Fibroblast of lung (primary cell): ENCODE measurements around the gene TUBB3.

Experiments
- EZH2 ChIP-seq: IDR thresholded peaks from 2 replicates; pipeline ENCODE4 v1.5.1; 2012; ENCODE audit warnings: low read length, control low read depth, mild to moderate bottlenecking; ENCODE audit errors: missing control alignments
- TF ChIP-seq, protein P1 (sequence below), 2 donors: IDR thresholded peaks in 1 of 2; conservative IDR thresholded peaks in 1 of 2; 1 replicate in 1 of 2; 2 replicates in 1 of 2; pipeline ENCODE4 v1.5.1; 2011 to 2012; ENCODE audit warnings: low read length in 2 of 2, control low read depth in 1 of 2, inconsistent platforms in 1 of 2, low read depth in 1 of 2, mild to moderate bottlenecking in 1 of 2

DNA sequence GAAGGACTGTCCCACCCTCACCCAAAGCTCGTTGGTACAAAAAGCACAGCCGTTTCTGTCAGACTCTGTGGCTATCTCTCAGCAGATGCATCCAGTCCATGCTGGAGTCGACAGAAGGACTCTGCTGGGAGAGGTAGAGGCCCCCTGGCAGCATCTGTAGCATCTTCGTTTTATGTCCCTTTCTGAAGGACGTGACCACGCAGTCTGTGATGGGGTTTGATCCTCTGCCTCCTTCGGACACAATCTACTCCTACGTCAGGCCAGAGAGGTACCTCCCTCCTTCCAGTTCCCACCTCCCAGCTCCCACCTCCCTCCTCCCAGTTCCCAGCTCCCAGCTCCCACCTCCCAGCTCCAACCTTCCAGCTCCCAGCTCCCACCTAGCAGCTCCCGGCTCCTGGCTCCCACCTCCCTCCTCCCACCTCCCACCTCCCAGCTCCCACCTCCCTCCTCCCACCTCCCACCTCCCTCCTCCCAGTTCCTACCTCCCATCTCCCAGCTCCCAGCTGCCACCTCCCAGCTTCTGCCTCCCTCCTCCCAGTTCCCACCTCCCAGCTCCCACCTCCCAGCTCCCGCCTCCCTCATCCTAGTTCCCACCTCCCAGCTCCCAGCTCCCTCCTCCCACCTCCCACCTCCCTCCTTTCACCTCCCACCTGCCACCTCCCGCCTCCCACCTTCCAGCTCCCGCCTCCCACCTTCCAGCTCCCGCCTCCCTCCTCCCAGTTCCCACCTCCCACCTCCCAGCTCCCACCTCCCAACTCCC is 15.9 kb upstream of the TUBB3 start:
- TF ChIP-seq, protein P1, sequence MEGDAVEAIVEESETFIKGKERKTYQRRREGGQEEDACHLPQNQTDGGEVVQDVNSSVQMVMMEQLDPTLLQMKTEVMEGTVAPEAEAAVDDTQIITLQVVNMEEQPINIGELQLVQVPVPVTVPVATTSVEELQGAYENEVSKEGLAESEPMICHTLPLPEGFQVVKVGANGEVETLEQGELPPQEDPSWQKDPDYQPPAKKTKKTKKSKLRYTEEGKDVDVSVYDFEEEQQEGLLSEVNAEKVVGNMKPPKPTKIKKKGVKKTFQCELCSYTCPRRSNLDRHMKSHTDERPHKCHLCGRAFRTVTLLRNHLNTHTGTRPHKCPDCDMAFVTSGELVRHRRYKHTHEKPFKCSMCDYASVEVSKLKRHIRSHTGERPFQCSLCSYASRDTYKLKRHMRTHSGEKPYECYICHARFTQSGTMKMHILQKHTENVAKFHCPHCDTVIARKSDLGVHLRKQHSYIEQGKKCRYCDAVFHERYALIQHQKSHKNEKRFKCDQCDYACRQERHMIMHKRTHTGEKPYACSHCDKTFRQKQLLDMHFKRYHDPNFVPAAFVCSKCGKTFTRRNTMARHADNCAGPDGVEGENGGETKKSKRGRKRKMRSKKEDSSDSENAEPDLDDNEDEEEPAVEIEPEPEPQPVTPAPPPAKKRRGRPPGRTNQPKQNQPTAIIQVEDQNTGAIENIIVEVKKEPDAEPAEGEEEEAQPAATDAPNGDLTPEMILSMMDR (conservative IDR thresholded peaks at IDR 0.05 in 1 of 2, IDR thresholded peaks at IDR 0.05 in 1 of 2; ENCODE audit: low read depth in 1 of 2, low read length in 2 of 2): no peak
- TF ChIP-seq EZH2: no peak
